ENCODE results near the gene RIMOC1.
A peak's percentile ranks its signal among the peaks of the same experiment; 100 is the strongest.

The RIMOC1 gene
- long read RNA-seq, donor 1, full-length matches to known transcripts, result 4 of 4 reads
- long read RNA-seq, donor 1, partial matches to known transcripts, result 0 of 4 reads
- long read RNA-seq, donor 1, other reads (novel, unspliced or antisense), result 0 of 4 reads
- long read RNA-seq, donor 2, full-length matches to known transcripts, result 5 of 5 reads
- long read RNA-seq, donor 2, partial matches to known transcripts, result 0 of 5 reads
- long read RNA-seq, donor 2, other reads (novel, unspliced or antisense), result 0 of 5 reads
- long read RNA-seq, donor 3, full-length matches to known transcripts, result 5 of 5 reads
- long read RNA-seq, donor 3, partial matches to known transcripts, result 0 of 5 reads
- long read RNA-seq, donor 3, other reads (novel, unspliced or antisense), result 0 of 5 reads
- long read RNA-seq, donor 4, full-length matches to known transcripts, result 11 of 11 reads
- long read RNA-seq, donor 4, partial matches to known transcripts, result 0 of 11 reads
- long read RNA-seq, donor 4, other reads (novel, unspliced or antisense), result 0 of 11 reads
- long read RNA-seq, donor 5, full-length matches to known transcripts, result 4 of 4 reads
- long read RNA-seq, donor 5, partial matches to known transcripts, result 0 of 4 reads
- long read RNA-seq, donor 5, other reads (novel, unspliced or antisense), result 0 of 4 reads
- long read RNA-seq, donor 6, full-length matches to known transcripts, result 9 of 9 reads
- long read RNA-seq, donor 6, partial matches to known transcripts, result 0 of 9 reads
- long read RNA-seq, donor 6, other reads (novel, unspliced or antisense), result 0 of 9 reads
- long read RNA-seq, donor 7, full-length matches to known transcripts, result 16 of 16 reads
- long read RNA-seq, donor 7, partial matches to known transcripts, result 0 of 16 reads
- long read RNA-seq, donor 7, other reads (novel, unspliced or antisense), result 0 of 16 reads
- long read RNA-seq, donor 8, full-length matches to known transcripts, result 13 of 13 reads
- long read RNA-seq, donor 8, partial matches to known transcripts, result 0 of 13 reads
- long read RNA-seq, donor 8, other reads (novel, unspliced or antisense), result 0 of 13 reads

GRCh38 chr5:41903892-41904799, at the start of gene RIMOC1:
RIMOC1 (plus strand) TSS chr5:41904344; CDS start chr5:41904368, 24 bp downstream.
- peak; percentile 97 for DNase-seq

GRCh38 chr5:41856644-41857491, 47.3 kb upstream of the RIMOC1 start:
- DNase-seq, result no peak

GRCh38 chr5:41857989-41858388, 46.2 kb upstream of the RIMOC1 start:
- no peak for DNase-seq

- DNase-seq, result no peak
Observed at GRCh38 chr5:41858890-41859289, 45.3 kb upstream of the RIMOC1 start.

GRCh38 chr5:41863871-41864486, 40.2 kb upstream of the RIMOC1 start:
- DNase-seq, result no peak

GRCh38 chr5:41869151-41869723, 34.9 kb upstream of the RIMOC1 start:
- no peak for DNase-seq

- DNase-seq, result peak; percentile 94
Observed at GRCh38 chr5:41869724-41870626, 34.2 kb upstream of the RIMOC1 start, which contains the start of gene OXCT1. OXCT1 (minus strand) TSS chr5:41870425; CDS start chr5:41870358, 67 bp downstream.

GRCh38 chr5:41870627-41871048, 33.5 kb upstream of the RIMOC1 start:
- DNase-seq, result no peak

- DNase-seq, result no peak
Observed at GRCh38 chr5:41871852-41872251, 32.3 kb upstream of the RIMOC1 start.

GRCh38 chr5:41874512-41875060, 29.6 kb upstream of the RIMOC1 start:
- DNase-seq, result no peak

GRCh38 chr5:41875121-41875520, 29.0 kb upstream of the RIMOC1 start:
- DNase-seq, result no peak

- no peak for DNase-seq
Observed at GRCh38 chr5:41876678-41877077, 27.5 kb upstream of the RIMOC1 start.

GRCh38 chr5:41877408-41877807, 26.7 kb upstream of the RIMOC1 start:
- DNase-seq, result no peak

- DNase-seq, result no peak
Observed at GRCh38 chr5:41878173-41878572, 26.0 kb upstream of the RIMOC1 start.

- peak; percentile 18 for DNase-seq
Observed at GRCh38 chr5:41878643-41879478, 25.3 kb upstream of the RIMOC1 start.

GRCh38 chr5:41882765-41883164, 21.4 kb upstream of the RIMOC1 start:
- no peak for DNase-seq

- no peak for DNase-seq
Observed at GRCh38 chr5:41883243-41883642, 20.9 kb upstream of the RIMOC1 start.

Data from right kidney (tissue), 9 donors.